Stomach (tissue), 9 donors: ENCODE results near the gene TMEM101. TPM values are rescaled to one million over a fixed set of nuclear protein-coding genes. Genes with fewer than 3 reads are reported as not detected.
A peak's percentile ranks its signal among the peaks of the same experiment; 100 is the strongest.
"Not testable (repeated sequence)": the region's sequence is repeated elsewhere in the genome, so short reads cannot be mapped to it uniquely, and the experiment has no call there.

ENCODE experiments used
- DNase-seq, 2 donors: peaks; one replicate each; pipeline versions ENCODE4 v3.0.0 to v3.0.0-alpha.2; 2013 to 2019
- H3K27ac ChIP-seq, 5 donors: fragments of 200-600 bp in 4 of 5; sonication (generic) in 4 of 5; one replicate each; pipeline ENCODE4 v1.5.1; 2013 to 2019; ENCODE audit warnings: mild to moderate bottlenecking in 1 of 5, moderate library complexity in 1 of 5
- H3K27me3 ChIP-seq, 3 donors: fragments of 200-600 bp; sonication (generic); one replicate each; pipeline ENCODE4 v1.5.1; 2017 to 2019; ENCODE audit warnings: mixed run types in 1 of 3
- H3K36me3 ChIP-seq, 4 donors: fragments of 200-600 bp; sonication (generic); 1 replicate in 3 of 4; 2 replicates in 1 of 4; pipeline ENCODE4 v1.5.1; 2016 to 2019
- H3K4me1 ChIP-seq, 4 donors: fragments of 200-600 bp; sonication (generic); one replicate each; pipeline ENCODE4 v1.5.1; 2016 to 2019
- H3K4me3 ChIP-seq, 4 donors: fragments of 200-600 bp; sonication (generic) in 3 of 4; one replicate each; pipeline ENCODE4 v1.5.1; 2016 to 2019; ENCODE audit warnings: mild to moderate bottlenecking in 1 of 4
- H3K9me3 ChIP-seq, 4 donors: fragments of 200-600 bp; sonication (generic); one replicate each; pipeline ENCODE4 v1.5.1; 2016 to 2019
- EP300 ChIP-seq: sonication (generic); formaldehyde crosslinking; IDR thresholded peaks from one replicate; pipeline ENCODE4 v1.6.1; 2017; ENCODE audit warnings: antibody characterized with exemption
- POLR2A ChIP-seq, 4 donors: fragments of 450-650 bp; IDR thresholded peaks; one replicate each; pipeline ENCODE4 v1.6.1; 2016; ENCODE audit warnings: antibody characterized with exemption in 4 of 4, control low read depth in 2 of 4, mild to moderate bottlenecking in 1 of 4, moderate library complexity in 1 of 4
- POLR2AphosphoS5 ChIP-seq, 3 donors: sonication (generic); formaldehyde crosslinking; IDR thresholded peaks; one replicate each; pipeline ENCODE4 v1.6.1; 2016; ENCODE audit warnings: antibody characterized with exemption in 3 of 3
- WGBS, 5 donors: extraction: QIAGEN DNeasy Blood & Tissue Kit in 3 of 5; methylation state at CpG; one replicate each; pipeline versions ENCODE4 v1.1.5 to v1.1.7; 2013 to 2018; 5-methylcytosine and 5-hydroxymethylcytosine counted together
- intact Hi-C: fragments of 100-400 bp; cut with DNase I; formaldehyde crosslinking; loops from one replicate; pipeline ENCODE4 v1.15.1; 2023; ENCODE audit warnings: low total_unique reads
- polyA plus RNA-seq, 3 donors: library from polyadenylated mRNA; stranded (reverse); fragments of 200-250 nt; gene quantifications; one replicate each; pipeline ENCODE4 v1.2.3, GENCODE V29; 2013
- total RNA-seq, 5 donors: library from RNA; depleted of rRNA; stranded (reverse); fragments of >200 nt; gene quantifications; one replicate each; pipeline versions ENCODE4 v1.1.0 to v1.2.3, GENCODE V29; 2014 to 2016
- TF ChIP-seq, protein P1 (sequence below), 7 experiments: fragments of 450-650 bp in 4 of 7; fragments of 200-600 bp in 3 of 7; sonication (generic) in 3 of 7; IDR thresholded peaks; one replicate each; pipeline ENCODE4 v1.5.1; 2016 to 2019; ENCODE audit warnings: antibody characterized with exemption in 7 of 7, control low read depth in 2 of 7, mild to moderate bottlenecking in 1 of 7
- donor health status: healthy with polysubstance abuse.
- donor health status: Bipolar disorder and iron deficiency.
- donor health status: healthy.

TMEM101 gene
- total and polyA plus RNA-seq, 8 donors, result 1.8 to 41.9 (median 29.8) TPM

DNA sequence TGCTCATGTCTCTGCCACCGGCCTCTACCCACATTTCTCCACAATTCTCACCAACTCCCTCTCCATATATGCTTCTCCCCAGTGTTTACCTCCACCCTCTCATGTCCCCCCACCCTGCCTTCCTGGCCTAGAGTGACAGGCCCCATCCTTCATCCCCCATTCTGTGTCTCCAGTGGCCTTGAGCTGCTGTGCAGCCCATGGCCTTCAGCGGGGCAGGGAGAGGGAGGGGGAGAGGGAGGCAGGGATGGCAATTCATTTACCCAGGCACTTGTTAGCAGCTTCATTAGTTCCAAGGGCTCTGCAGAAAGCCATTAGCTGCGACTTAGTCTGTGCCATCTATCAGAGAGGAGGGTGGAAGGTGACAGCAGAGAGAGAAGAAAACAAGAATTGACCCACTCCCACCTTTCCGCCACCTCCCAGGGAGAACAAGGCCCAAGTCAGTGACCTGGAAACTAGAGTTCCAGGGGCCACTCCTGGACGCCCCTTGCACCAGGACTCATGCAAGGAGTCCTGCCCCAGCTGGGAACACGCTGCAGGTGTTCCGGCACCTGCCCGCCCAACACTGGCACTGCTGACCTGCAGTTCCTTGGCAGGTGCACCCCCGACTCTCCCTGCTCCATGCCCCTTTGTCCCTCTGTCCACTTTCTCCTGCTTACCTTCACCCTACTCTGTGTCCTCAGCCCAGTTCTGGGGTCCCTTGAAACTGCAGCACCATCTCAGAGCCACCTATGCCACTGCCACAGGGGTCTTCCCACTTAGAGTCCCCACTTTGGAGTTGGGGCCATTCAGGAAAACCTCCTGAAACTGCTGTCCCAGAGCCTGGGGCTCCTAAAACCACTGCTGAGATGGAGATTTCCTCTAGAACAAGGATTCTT, 37.6 kb downstream of the TMEM101 start:
- DNase-seq, result no peak
- no peaks in the 10 kb centered on the region for H3K9me3 ChIP-seq
- TF ChIP-seq POLR2A (IDR thresholded peaks at IDR 0.05) (no peak), EP300 (no peak), POLR2AphosphoS5 (IDR thresholded peaks at IDR 0.05) (no peak)
- TF ChIP-seq, protein P1, sequence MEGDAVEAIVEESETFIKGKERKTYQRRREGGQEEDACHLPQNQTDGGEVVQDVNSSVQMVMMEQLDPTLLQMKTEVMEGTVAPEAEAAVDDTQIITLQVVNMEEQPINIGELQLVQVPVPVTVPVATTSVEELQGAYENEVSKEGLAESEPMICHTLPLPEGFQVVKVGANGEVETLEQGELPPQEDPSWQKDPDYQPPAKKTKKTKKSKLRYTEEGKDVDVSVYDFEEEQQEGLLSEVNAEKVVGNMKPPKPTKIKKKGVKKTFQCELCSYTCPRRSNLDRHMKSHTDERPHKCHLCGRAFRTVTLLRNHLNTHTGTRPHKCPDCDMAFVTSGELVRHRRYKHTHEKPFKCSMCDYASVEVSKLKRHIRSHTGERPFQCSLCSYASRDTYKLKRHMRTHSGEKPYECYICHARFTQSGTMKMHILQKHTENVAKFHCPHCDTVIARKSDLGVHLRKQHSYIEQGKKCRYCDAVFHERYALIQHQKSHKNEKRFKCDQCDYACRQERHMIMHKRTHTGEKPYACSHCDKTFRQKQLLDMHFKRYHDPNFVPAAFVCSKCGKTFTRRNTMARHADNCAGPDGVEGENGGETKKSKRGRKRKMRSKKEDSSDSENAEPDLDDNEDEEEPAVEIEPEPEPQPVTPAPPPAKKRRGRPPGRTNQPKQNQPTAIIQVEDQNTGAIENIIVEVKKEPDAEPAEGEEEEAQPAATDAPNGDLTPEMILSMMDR (IDR thresholded peaks at IDR 0.05), result no peak

DNA sequence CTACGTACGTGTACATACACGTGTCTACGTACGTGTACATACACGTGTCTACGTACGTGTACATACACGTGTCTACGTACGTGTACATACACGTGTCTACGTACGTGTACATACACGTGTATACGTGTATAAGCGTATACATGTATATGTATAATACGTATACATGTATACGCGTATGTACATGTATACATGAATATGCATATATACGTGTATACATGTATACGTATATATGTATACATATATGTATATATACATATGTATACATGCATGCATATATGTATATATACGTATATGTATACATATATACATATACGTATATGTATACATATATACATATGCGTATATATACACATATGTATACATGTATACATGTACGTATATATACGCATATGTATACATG, 38.9 kb downstream of the TMEM101 start:
- Histone ChIP-seq H3K36me3 (no peaks in the 10 kb centered on the region), H3K4me3 (no peak overlapping the region), H3K9me3 (no peaks in the 10 kb centered on the region), H3K27ac (no peak overlapping the region), H3K27me3 (peaks cover 0 to 51% (median 4%) of the 10 kb centered on the region in 3 donors), H3K4me1 (no peaks in the 10 kb centered on the region)
- intact Hi-C loops, result no loop called here
- TF ChIP-seq, protein P1 (IDR thresholded peaks at IDR 0.05), result no peak
- no peak for TF ChIP-seq EP300
- 67 to 94% (median 84%) methylated on average over 15 to 25 of the region's 27 CpGs for WGBS, 5 donors
- DNase-seq, result no peak

More for the DNA sequence above, 37.6 kb downstream of the TMEM101 start:
- no peaks in the 10 kb centered on the region for H3K36me3 ChIP-seq
- no peaks in the 10 kb centered on the region for H3K4me1 ChIP-seq
- intact Hi-C loops, result no loop called here
- no peak overlapping the region for H3K27ac ChIP-seq
- 71 to 88% (median 72%) methylated on average over 7 to 9 of the region's 9 CpGs for WGBS, 5 donors
- H3K4me3 ChIP-seq, result no peak overlapping the region
- peaks cover 0 to 64% (median 6%) of the 10 kb centered on the region in 3 donors for H3K27me3 ChIP-seq

DNA sequence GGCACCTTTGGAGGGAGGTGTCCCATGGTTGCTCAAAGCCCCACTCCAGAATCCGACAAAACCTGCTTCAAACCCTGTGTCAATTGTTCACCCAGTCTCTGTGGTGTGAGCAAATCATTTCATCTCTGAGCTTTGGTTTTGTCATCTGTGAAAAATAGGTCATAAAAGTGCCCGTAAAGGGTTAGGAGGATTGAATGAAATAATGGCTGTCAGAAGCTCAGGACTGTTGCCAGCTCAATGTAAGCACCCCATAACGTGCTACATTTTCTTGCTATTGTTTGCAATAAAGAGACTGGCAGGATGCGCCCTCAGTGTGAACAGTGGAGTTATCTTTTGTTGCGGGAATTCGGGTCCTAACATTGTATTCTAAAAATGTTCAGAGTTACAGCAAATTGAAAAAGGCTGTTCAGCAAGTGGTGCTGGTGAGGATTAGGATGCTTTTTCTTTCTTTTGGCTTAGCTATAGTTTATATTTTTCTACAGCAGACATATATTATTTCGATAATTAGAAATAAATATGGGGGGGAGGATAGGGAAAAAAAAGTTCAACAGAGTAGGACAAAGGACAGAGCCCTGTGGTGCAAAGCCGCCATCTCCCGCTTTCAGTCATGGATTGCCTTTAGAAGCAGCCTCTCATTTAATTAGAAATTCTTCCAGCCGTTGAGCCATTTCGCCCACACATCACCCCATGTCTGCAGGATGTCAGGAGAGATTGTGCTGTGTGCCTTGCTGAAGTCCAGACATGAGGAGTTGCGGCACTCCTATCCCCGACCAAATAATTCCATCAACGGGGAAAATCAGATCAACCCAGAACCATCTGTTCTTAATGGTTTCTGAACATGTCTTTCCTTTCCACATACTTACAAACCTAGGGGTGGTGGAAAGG, 40.1 kb downstream of the TMEM101 start:
- intact Hi-C loops, result no loop called here
- Histone ChIP-seq H3K27me3 (peaks cover 0 to 47% (median 4%) of the 10 kb centered on the region in 3 donors), H3K36me3 (no peaks in the 10 kb centered on the region), H3K4me1 (no peaks in the 10 kb centered on the region), H3K9me3 (no peaks in the 10 kb centered on the region), H3K4me3 (no peak overlapping the region), H3K27ac (no peak overlapping the region)
- 69 to 76% (median 73%) methylated on average over 14 of the region's 14 CpGs for WGBS, 5 donors
- DNase-seq, result peak in 1 of 2 donors; percentile 35
- TF ChIP-seq, protein P1 (IDR thresholded peaks at IDR 0.05), result no peak
- TF ChIP-seq POLR2A (IDR thresholded peaks at IDR 0.05), result no peak
- TF ChIP-seq POLR2AphosphoS5 (IDR thresholded peaks at IDR 0.05), result no peak
- no peak for TF ChIP-seq EP300

DNA sequence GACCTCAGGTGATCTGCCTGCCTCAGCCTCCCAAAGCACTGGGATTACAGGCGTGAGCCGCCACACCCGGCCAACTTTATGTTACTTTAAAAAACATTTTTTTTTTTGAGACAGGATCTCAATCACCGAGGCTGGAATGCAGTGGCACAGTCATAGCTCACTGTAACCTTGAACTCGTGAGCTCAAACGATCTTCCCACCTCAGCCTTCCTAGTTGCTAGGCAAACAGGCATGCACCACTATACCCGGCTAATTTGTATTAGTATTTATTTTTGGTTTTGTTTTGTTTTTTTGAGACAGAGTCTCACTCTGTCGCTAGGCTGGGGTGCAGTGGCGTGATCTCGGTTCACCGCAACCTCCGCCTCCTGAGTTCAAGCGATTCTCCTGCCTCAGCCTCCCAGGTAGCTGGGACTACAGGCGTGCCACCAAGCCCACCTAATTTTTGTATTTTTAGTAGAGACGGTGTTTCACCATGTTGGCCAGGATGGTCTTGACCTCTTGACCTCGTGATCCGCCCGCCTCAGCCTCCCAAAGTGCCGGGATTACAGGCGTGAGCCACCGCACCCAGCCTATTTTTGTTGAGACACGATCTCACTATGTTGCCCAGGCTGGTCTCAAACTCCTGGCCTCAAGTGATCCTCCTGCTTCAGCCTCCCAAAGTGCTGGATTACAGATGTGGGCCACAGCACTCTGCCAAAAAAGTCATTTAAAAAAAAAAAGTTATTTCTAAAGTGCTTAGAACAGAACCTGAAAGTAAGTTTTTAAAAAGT, 42.1 kb downstream of the TMEM101 start:
- 87 to 92% (median 90%) methylated on average over 22 of the region's 22 CpGs for WGBS, 5 donors
- H3K4me3 ChIP-seq, H3K9me3 ChIP-seq, H3K4me1 ChIP-seq, intact Hi-C loops, DNase-seq, H3K27ac ChIP-seq, H3K36me3 ChIP-seq: not testable (repeated sequence)
- H3K27me3 ChIP-seq, result peaks cover 0 to 31% (median 4%) of the 10 kb centered on the region in 3 donors

DNA sequence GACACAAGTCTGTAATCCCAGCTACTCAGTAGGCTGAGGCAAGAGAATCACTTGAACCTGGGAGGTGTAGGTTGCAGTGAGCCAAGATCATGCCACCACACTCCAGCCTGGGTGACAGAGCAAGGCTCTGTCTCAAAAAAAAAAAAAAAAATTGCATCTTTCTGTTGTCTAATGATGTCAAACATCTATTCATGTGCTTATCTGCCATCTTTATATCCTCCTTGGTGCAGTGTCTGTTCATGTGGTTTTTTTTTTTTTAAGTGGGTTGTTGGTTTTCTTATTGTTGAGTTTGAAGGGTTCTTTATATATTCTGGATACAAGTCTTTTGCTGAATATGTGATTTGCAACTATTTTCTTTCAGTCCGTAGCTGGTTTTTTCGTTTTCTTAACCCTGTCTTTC, 43.3 kb downstream of the TMEM101 start:
- H3K4me1 ChIP-seq, H3K4me3 ChIP-seq, H3K9me3 ChIP-seq, H3K27ac ChIP-seq, DNase-seq, H3K36me3 ChIP-seq, intact Hi-C loops: not testable (repeated sequence)
- 32 to 64% (median 58%) methylated on average over 2 of the region's 2 CpGs for WGBS, 5 donors
- peaks cover 0 to 21% (median 4%) of the 10 kb centered on the region in 3 donors for H3K27me3 ChIP-seq
